Body of pancreas (tissue), 4 donors: ENCODE data around the gene MAP2K4.

Source experiments
- POLR2A ChIP-seq, 3 donors: fragments of 450-650 bp; IDR thresholded peaks; one replicate each; pipeline ENCODE4 v1.6.1; 2016; ENCODE audit warnings: antibody characterized with exemption in 3 of 3, mild to moderate bottlenecking in 2 of 3
- TF ChIP-seq, protein P1 (sequence below), 7 experiments: fragments of 450-650 bp in 4 of 7; fragments of 200-600 bp in 3 of 7; sonication (generic) in 3 of 7; IDR thresholded peaks; one replicate each; pipeline ENCODE4 v1.5.1; 2016 to 2019; ENCODE audit warnings: antibody characterized with exemption in 7 of 7

DNA sequence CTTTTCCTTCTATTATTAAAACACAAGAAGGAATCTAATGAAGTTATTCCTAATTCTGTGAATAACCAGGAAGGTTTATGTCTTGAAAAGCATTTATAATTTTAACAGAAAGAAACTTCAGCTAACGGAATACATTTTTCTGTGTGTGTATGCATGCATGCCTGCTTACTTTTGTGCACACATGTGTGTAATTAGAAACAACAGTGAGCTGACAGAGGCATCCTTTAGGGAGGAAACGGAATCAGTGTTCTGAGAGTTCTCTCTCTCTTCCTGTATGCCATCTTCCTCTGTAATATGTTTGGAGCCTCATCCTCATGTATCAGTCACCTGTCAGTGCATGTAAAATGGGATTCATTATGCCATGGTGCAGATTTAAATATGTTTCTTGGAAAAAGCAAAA lies 107.0 kb downstream of the MAP2K4 start:
- TF ChIP-seq POLR2A (IDR thresholded peaks at IDR 0.05): no peak
- TF ChIP-seq, protein P1, sequence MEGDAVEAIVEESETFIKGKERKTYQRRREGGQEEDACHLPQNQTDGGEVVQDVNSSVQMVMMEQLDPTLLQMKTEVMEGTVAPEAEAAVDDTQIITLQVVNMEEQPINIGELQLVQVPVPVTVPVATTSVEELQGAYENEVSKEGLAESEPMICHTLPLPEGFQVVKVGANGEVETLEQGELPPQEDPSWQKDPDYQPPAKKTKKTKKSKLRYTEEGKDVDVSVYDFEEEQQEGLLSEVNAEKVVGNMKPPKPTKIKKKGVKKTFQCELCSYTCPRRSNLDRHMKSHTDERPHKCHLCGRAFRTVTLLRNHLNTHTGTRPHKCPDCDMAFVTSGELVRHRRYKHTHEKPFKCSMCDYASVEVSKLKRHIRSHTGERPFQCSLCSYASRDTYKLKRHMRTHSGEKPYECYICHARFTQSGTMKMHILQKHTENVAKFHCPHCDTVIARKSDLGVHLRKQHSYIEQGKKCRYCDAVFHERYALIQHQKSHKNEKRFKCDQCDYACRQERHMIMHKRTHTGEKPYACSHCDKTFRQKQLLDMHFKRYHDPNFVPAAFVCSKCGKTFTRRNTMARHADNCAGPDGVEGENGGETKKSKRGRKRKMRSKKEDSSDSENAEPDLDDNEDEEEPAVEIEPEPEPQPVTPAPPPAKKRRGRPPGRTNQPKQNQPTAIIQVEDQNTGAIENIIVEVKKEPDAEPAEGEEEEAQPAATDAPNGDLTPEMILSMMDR (IDR thresholded peaks at IDR 0.05): no peak
